Lower leg skin (tissue), 3 donors: ENCODE measurements around the gene C6orf62.

ENCODE experiments used
- CTCF ChIP-seq, 3 donors: fragments of 450-650 bp; IDR thresholded peaks; one replicate each; pipeline ENCODE4 v1.5.1; 2016; ENCODE audit warnings: antibody characterized with exemption in 3 of 3, mild to moderate bottlenecking in 3 of 3, moderate library complexity in 2 of 3
- POLR2A ChIP-seq, 2 donors: fragments of 450-650 bp; IDR thresholded peaks; one replicate each; pipeline ENCODE4 v1.6.1; 2016 to 2017; ENCODE audit warnings: antibody characterized with exemption in 2 of 2, mild to moderate bottlenecking in 1 of 2, moderate library complexity in 1 of 2

- TF ChIP-seq CTCF (IDR thresholded peaks at IDR 0.05) (no peak), POLR2A (IDR thresholded peaks at IDR 0.05) (no peak)
Observed at GRCh38 chr6:24761851-24762250, 42.9 kb upstream of the C6orf62 start.
